ENCODE measurements around the gene TNF.

- TF ChIP-seq POLR2A (IDR thresholded peaks at IDR 0.05; ENCODE audit: low read length) = no peak
- TF ChIP-seq GATA1 (IDR thresholded peaks at IDR 0.05; ENCODE audit: low read depth, low read length) = no peak
Measured at GRCh38 chr6:31534011-31534410, 41.4 kb upstream of the TNF start.

All from erythroblast (primary cell).